OCI-LY7 (cell line): ENCODE measurements around the gene UTS2R.

Source experiments
- CTCF ChIP-seq: fragments of 200-600 bp; sonication (generic); conservative IDR thresholded peaks from 2 replicates; pipeline ENCODE4 v1.5.1; 2014; ENCODE audit warnings: mild to moderate bottlenecking, antibody characterized with exemption, low read length, moderate library complexity, mixed read lengths
- EZH2phosphoT487 ChIP-seq: fragments of 200-600 bp; sonication (generic); IDR thresholded peaks from 2 replicates; pipeline ENCODE4 v1.6.1; 2018; ENCODE audit warnings: low read depth, borderline replicate concordance, mild to moderate bottlenecking, mixed run types, antibody characterized with exemption, low read length, moderate library complexity, mixed read lengths

- TF ChIP-seq CTCF (no peak), EZH2phosphoT487 (no peak)
Observed at GRCh38 chr17:82333279-82334171, 38.0 kb upstream of the UTS2R start, which contains the start of gene SECTM1.
